Right lobe of liver (tissue), 6 donors: Measurements from ENCODE around the gene KRTAP10-4. TPM values are rescaled to one million over a fixed set of nuclear protein-coding genes. Genes with fewer than 3 reads are reported as not detected.
"Not testable (repeated sequence)": the region's sequence is repeated elsewhere in the genome, so short reads cannot be mapped to it uniquely, and the experiment has no call there.

Experiments used
- ATAC-seq, 4 donors: fragments of 200-7000 bp; cut with Tn5 transposase; one replicate each; pipeline ENCODE4 v1.9.1; 2020; ENCODE audit warnings: mild to moderate bottlenecking in 4 of 4, moderate library complexity in 4 of 4
- DNase-seq, 3 donors: peaks; one replicate each; pipeline ENCODE4 v3.0.0-alpha.2; 2020
- H3K27ac ChIP-seq, 3 donors: fragments of 200-600 bp; one replicate each; pipeline ENCODE4 v1.8.0; 2022
- H3K27me3 ChIP-seq, 2 donors: fragments of 200-600 bp; one replicate each; pipeline ENCODE4 v1.8.0; 2022
- H3K36me3 ChIP-seq, 4 donors: fragments of 200-600 bp; sonication (generic) in 1 of 4; one replicate each; pipeline versions ENCODE4 v1.5.1 to v1.8.0; 2017 to 2022; ENCODE audit warnings: control low read depth in 1 of 4
- H3K4me1 ChIP-seq, 4 donors: fragments of 200-600 bp; sonication (generic) in 1 of 4; one replicate each; pipeline versions ENCODE4 v1.5.1 to v1.8.0; 2017 to 2022; ENCODE audit warnings: control low read depth in 1 of 4
- H3K4me3 ChIP-seq, 3 donors: fragments of 200-600 bp; one replicate each; pipeline ENCODE4 v1.8.0; 2022
- H3K9me3 ChIP-seq, 4 donors: fragments of 200-600 bp; sonication (generic) in 1 of 4; one replicate each; pipeline versions ENCODE4 v1.5.1 to v1.8.0; 2017 to 2022; ENCODE audit warnings: control low read depth in 1 of 4
- POLR2A ChIP-seq: fragments of 450-650 bp; IDR thresholded peaks from one replicate; pipeline ENCODE4 v1.6.1; 2017; ENCODE audit warnings: antibody characterized with exemption, mild to moderate bottlenecking
- WGBS: methylation state at CpG from one replicate; pipeline ENCODE4 v1.1.6; 2018; ENCODE audit warnings: low coverage, low lambda C conversion rate; ENCODE audit not compliant: insufficient coverage; ENCODE audit errors: missing lambda C conversion rate; 5-methylcytosine and 5-hydroxymethylcytosine counted together
- intact Hi-C, 2 donors: fragments of 100-400 bp; cut with DNase I; formaldehyde crosslinking; loops; one replicate each; pipeline versions ENCODE4 v1.11.2 to v1.14.1; 2022
- total RNA-seq, 6 experiments: library from RNA; depleted of rRNA in 2 of 6; stranded (reverse); fragments of >200 nt in 2 of 6; fragmentation: NEBNext Ultra II Directional in 3 of 6; extraction: Animal tissue kit (Norgen Biotek cat#: 25700) in 3 of 6; gene quantifications; one replicate each; pipeline versions ENCODE4 v1.1.0 to v1.2.4, GENCODE V29; 2016 to 2023
- TF ChIP-seq, protein P1 (sequence below), 4 donors: fragments of 200-600 bp in 3 of 4; fragments of 450-650 bp in 1 of 4; IDR thresholded peaks; one replicate each; pipeline versions ENCODE4 v1.5.1 to v1.8.0; 2016 to 2022; ENCODE audit warnings: antibody characterized with exemption in 4 of 4, mild to moderate bottlenecking in 2 of 4
- donor health status: DM: no; HTN: yes; CAD: no.
- donor health status: DM: no; HTN: no; CAD: no.
- donor health status: DM: no; HTN: no; CAD: no.
- donor health status: DM: no; HTN: yes; CAD: no.
- donor health status: DM: no; HTN: yes; CAD: no.

Gene KRTAP10-4
- total RNA-seq, 6 experiments from 2014 or later: not detected

DNA sequence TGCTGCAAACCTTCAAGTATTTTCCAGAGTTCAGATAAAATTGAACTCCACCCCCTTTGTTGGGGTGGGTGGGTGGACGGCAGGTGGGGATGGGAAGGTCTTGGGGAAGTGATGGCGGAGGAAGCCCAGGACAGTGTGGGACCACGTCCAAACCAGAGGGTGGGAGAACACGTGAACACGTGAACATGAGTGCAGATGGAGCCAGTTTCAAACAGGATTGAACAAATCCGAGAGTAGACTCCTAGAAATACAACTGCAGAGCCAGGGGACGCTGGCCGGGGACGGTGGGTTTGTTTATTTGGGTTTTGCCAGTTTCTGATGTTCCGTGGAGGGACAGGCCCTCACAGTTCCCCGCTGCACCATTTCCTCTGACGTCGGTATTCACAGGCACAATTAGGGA, 25.1 kb upstream of the KRTAP10-4 start:
- Histone ChIP-seq H3K36me3 (no peaks in the 10 kb centered on the region), H3K4me1 (no peaks in the 10 kb centered on the region), H3K27me3 (no peaks in the 10 kb centered on the region), H3K4me3 (no peak overlapping the region), H3K27ac (no peak overlapping the region), H3K9me3 (no peaks in the 10 kb centered on the region)
- ATAC-seq: no peak
- whole genome bisulfite sequencing: 61% methylated on average over 12 of the region's 13 CpGs
- intact Hi-C loops: no loop called here
- TF ChIP-seq, protein P1, sequence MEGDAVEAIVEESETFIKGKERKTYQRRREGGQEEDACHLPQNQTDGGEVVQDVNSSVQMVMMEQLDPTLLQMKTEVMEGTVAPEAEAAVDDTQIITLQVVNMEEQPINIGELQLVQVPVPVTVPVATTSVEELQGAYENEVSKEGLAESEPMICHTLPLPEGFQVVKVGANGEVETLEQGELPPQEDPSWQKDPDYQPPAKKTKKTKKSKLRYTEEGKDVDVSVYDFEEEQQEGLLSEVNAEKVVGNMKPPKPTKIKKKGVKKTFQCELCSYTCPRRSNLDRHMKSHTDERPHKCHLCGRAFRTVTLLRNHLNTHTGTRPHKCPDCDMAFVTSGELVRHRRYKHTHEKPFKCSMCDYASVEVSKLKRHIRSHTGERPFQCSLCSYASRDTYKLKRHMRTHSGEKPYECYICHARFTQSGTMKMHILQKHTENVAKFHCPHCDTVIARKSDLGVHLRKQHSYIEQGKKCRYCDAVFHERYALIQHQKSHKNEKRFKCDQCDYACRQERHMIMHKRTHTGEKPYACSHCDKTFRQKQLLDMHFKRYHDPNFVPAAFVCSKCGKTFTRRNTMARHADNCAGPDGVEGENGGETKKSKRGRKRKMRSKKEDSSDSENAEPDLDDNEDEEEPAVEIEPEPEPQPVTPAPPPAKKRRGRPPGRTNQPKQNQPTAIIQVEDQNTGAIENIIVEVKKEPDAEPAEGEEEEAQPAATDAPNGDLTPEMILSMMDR (IDR thresholded peaks at IDR 0.05): no peak
- TF ChIP-seq POLR2A: no peak
- DNase-seq: no peak

DNA sequence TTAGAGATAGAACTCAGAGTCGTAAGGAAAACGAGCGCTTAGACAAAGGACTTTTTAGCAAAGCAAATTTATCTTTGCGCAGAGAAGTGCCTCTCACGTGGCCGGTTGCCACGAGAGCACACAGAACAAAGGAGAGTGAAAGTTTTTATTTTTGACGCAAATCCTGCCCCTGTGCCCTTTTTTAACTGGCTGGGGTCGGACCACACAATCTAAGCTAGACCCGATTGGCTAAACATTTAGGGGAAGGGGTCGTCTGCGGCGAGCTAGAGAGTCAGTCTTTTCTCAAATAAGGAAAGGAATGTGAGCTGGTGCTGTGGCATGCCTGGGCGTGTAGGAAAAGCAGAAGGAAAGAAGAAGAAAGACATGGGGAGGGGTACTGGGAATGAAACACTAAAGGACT, 24.6 kb upstream of the KRTAP10-4 start:
- Histone ChIP-seq H3K27me3 (no peaks in the 10 kb centered on the region), H3K36me3 (no peaks in the 10 kb centered on the region), H3K9me3 (no peaks in the 10 kb centered on the region), H3K4me3 (no peak overlapping the region), H3K27ac (no peak overlapping the region), H3K4me1 (no peaks in the 10 kb centered on the region)
- WGBS: 39% methylated on average over 13 of the region's 14 CpGs
- no peak for ATAC-seq
- TF ChIP-seq POLR2A: no peak
- TF ChIP-seq, protein P1 (IDR thresholded peaks at IDR 0.05): no peak
- DNase-seq: no peak
- intact Hi-C loops: no loop called here

DNA sequence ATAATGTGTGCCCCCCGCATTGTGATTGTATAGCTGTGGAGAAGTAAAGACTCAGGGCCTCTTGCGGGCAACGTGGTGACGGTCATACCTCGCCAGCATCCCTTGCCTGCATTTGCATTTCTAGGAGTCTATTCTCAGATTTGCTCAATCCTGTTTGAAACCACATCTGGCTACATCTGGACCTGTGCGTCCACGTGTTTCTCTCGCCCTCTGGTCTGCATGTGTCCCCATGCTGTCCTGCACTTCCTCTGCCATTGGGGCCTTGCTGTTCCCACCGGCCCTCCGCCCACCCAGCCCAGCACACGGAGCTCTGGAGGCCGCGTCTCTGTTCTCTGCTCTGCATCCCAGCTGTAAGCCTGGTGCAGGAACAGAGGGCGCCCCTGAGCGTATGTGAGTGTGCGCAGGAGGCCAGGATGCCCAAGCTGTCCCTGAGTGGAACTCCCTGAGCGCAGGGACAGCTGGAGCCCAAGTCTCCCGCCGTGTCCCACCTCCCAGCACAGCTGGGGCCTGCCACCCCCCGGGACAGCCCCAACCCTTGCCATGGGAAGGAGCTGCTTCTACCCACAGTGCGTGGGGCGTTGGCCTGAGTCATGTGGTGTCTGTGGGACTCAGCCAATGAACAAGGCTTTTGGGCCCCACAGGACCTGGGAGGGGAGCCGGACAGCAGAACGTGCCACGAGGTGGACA, 23.9 kb upstream of the KRTAP10-4 start:
- Histone ChIP-seq H3K9me3 (no peaks in the 10 kb centered on the region), H3K4me3 (no peak overlapping the region), H3K27ac (no peak overlapping the region), H3K36me3 (no peaks in the 10 kb centered on the region), H3K27me3 (no peaks in the 10 kb centered on the region), H3K4me1 (no peaks in the 10 kb centered on the region)
- WGBS: 79% methylated on average over 10 of the region's 25 CpGs
- ATAC-seq: peak in 1 of 4 donors; percentile 20
- DNase-seq: no peak
- TF ChIP-seq POLR2A: no peak
- TF ChIP-seq, protein P1 (IDR thresholded peaks at IDR 0.05): no peak
- intact Hi-C loops: no loop called here

DNA sequence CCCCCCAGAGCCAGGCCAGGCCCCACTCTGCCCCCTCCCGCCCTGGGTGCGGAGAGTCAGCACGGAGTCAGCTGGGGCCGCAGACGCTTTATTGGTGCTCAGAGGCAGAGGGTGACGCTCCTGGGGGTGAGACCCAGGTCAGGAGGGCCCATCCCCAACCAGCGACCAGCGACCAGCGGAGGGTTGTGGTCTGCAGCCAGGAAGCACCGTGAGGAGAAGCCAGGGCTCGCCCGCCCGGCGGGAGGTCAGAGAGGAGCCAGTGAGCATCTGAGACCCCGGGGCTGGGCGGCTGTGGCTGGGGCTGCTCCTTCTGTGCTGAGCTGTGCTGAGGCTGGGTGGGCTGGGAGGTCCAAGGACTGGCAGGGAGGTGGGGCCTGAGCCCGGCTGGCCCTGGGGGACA, 23.2 kb upstream of the KRTAP10-4 start:
- no CpG with 5 or more reads among the region's 17 CpGs for WGBS
- H3K4me3 ChIP-seq, H3K27me3 ChIP-seq, H3K27ac ChIP-seq, H3K36me3 ChIP-seq, intact Hi-C loops, DNase-seq, H3K4me1 ChIP-seq, H3K9me3 ChIP-seq: not testable (repeated sequence)
- peak in 1 of 4 donors; percentile 26 for ATAC-seq

DNA sequence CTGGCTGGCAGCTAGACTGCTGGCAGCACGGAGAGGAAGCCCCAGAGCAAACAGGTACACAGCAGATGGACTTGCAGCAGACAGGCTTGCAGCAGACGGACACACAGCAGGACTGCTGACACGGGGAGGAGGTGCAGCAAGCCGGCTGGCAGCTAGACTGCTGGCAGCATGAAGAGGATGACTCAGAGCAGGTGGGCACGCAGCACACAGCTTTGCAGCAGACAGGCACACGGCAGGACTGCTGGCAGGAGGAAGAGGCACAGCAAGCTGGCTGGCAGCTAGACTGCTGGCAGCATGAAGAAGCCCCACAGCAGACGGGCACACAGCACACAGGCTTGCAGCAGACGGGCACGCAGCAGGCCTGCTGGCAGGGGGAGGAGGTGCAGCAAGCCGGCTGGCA, 22.7 kb upstream of the KRTAP10-4 start:
- Histone ChIP-seq H3K4me3 (no peak overlapping the region), H3K27me3 (no peaks in the 10 kb centered on the region), H3K36me3 (no peaks in the 10 kb centered on the region), H3K4me1 (no peaks in the 10 kb centered on the region), H3K27ac (no peak overlapping the region), H3K9me3 (no peaks in the 10 kb centered on the region)
- DNase-seq (no peak), ATAC-seq (no peak)
- TF ChIP-seq, protein P1 (IDR thresholded peaks at IDR 0.05): no peak
- TF ChIP-seq POLR2A: no peak
- intact Hi-C loops: no loop called here
- 47% methylated on average over 2 of the region's 10 CpGs for WGBS
